HG02884 (cell line): ENCODE results near the gene MALRD1.

Experiments
- ATAC-seq: cut with Tn5 transposase; IDR thresholded peaks from one replicate; pipeline ENCODE4 v1.9.1; 2021; ENCODE audit warnings: mild to moderate bottlenecking, moderate library complexity; ENCODE audit not compliant: unreplicated experiment

Gene MALRD1

GRCh38 chr10:19048489-19048888 lies at the start of gene MALRD1:
Gene MALRD1, plus strand, starts transcription at chr10:19048801. Its CDS starts 138 bp downstream, at chr10:19048939.
- no peak for ATAC-seq

DNA sequence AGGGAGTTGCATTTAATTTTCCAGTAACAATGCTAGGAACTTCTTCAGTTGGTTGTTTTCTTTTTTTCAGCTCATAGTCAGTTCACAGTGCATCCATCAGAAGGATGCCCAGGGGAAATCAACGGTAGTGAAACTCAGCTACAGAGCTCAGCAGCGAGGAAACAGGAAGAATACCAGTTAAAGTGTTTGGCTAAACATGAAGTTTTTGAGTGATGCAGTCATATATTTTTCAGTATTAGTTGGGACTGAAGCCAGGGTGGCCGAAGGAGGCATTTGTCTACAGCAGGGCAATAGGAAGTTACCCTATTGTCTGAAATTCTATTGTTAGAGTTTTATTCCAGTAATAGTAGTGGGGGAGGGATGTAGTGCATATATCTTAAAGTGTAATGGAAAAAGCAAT lies 45.3 kb upstream of the MALRD1 start:
- no peak for ATAC-seq

GRCh38 chr10:19012111-19012510 lies 36.5 kb upstream of the MALRD1 start:
- ATAC-seq = no peak

DNA sequence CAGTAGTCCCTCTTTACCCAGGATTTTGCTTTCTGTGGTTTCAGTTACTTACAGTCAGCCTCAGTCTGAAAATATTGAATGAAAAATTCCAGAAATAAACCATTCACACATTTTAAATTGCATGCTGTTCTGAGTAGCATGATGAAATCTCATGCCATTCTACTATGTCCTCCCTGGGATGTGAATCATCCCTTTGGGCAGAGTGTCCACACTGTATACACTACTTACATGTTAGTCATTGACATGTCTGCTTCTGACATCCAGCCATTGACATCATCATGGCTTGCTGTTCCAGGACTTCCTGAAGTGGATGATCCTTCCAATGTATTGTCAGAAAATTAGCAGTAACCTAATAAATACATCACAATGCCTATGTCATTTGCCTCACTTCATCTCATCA lies 34.6 kb upstream of the MALRD1 start:
- no peak for ATAC-seq

GRCh38 chr10:19014498-19014897 lies 34.1 kb upstream of the MALRD1 start:
- ATAC-seq = no peak

GRCh38 chr10:19017116-19017890 lies 31.3 kb upstream of the MALRD1 start:
- ATAC-seq = no peak

- no peak for ATAC-seq
Observed at GRCh38 chr10:19021162-19021561, 27.4 kb upstream of the MALRD1 start.

DNA sequence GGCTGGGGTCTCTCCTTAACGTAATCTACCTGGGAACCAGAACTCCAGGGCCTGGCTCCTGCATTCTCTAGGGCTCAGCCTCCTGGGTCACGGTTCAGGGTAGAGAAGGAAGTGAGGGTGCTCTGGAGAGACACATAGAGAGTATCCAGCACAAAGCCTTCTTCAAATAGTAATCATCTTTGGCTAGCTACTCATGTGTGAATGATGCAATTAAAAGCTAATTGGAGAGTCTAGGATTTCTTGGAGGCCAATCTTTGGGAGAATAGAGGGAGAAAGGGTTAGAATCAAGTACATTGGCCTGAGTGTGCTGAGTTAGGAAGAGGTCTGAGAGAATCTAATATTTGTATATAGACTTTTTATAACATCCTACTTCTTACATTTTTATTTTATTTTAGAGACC lies 24.0 kb upstream of the MALRD1 start:
- no peak for ATAC-seq

DNA sequence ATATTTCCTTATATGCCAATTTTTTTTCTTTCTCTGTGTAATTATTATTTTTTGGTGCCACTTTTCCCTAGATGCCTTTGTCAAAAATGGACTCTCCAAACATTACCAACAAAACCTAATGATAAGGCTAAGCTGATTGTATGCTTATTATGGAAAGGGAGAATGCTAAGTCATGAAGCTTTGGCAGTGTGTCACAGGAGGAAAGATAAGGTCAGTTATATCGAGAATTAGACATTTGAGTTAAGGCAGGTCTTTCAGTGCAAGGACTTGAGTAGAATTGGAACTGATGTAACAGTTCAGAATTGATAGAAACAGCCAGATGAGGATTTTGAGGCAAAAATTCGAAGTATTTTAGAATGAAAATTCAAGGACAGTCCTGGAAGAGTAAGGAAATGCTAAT lies 16.8 kb upstream of the MALRD1 start:
- ATAC-seq = no peak

DNA sequence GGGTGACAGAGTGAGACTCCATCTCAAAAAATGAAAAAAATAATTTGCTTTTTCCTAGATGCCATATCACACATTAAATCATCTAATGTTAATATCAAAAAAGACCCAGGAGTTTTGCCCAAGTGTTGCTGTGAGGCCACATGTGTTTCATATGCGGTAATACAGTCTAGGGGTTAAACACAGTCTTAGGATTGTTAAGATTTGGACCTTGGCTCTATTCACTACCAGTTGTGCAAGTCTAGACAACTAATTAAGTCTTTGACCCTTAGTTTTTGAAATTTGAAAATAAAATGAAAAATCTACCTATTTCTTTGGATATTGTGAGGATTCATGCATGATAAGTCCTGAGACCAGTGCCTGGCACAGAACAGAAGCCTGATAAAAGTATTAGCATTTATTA lies 14.9 kb upstream of the MALRD1 start:
- ATAC-seq = no peak

DNA sequence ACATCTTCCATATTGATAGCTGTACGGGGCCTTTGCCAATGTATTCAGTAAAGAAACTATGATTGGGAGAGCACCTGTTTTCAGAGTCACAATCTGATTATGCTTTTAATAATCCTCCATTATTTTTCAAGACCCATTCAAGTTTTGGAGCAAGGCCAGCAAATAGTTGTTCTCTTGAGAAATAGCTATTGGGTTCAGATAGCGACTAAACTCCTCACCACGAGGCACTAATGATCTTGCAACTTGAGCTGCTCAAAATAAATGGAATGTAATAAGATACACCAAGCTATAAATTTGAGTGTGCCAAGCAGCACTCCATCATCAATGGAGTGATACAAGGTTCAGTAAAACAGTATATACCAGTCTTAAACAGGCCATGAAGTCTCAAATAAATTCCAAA lies 7.4 kb upstream of the MALRD1 start:
- ATAC-seq = no peak

DNA sequence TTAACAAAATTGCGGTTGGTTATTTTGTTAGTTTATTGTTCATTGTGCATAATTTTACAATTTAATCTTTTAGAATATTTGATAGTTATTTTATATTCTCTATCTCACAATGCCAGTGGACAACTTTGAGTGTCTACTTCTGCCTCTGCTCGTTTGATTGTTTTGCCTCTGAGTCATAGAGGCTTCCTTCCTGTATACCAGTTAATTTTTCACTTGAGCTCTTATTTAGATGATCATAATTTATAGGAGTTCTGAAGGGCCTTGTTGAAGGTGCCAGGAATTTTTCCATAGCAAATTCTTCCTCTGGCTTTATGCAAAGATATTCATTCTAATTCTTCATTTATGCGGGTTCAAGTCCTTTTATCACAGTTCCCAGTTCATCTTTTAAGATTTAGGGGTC lies 5.2 kb upstream of the MALRD1 start:
- no peak for ATAC-seq

- ATAC-seq = no peak
Observed at GRCh38 chr10:19046679-19047078, 1.9 kb upstream of the MALRD1 start.

DNA sequence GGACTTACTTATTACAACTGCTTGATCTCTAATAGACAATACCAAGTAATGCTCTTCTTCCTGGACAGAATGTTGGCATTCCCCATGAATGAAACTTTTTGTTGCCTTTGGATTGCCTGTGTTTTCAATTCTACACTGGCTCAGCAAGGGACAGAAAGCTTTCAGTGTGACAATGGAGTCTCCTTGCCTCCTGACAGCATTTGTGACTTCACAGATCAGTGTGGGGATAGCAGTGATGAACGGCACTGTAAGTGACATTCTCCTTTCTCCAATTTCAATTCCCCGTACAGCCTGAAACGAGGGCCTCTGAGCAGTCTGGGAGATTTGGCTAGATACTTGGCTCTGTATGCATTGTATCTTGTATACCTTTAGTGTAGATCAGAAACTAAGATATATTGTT lies 290 bp downstream of the MALRD1 start:
- no peak for ATAC-seq

DNA sequence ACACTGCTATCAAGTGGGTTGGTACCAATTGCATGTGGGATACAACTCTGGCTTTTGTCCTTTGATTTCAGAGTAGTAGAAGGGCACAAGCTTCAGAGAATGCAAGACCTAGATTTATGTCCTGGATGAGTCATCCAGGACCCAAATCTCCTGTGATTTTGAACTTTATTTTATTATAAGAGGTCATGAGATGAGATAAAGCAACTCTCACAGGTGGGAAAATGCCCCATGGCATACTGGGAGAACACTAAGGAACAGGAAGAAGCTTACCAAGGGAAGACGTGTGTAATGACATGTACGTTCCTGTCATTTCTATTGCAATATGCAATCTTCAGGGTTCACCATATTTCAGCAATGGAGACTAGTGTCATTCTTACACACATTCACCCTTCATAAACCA lies 966 bp downstream of the MALRD1 start:
- ATAC-seq = no peak

GRCh38 chr10:19054289-19054835 lies 5.8 kb downstream of the MALRD1 start:
- ATAC-seq = no peak

DNA sequence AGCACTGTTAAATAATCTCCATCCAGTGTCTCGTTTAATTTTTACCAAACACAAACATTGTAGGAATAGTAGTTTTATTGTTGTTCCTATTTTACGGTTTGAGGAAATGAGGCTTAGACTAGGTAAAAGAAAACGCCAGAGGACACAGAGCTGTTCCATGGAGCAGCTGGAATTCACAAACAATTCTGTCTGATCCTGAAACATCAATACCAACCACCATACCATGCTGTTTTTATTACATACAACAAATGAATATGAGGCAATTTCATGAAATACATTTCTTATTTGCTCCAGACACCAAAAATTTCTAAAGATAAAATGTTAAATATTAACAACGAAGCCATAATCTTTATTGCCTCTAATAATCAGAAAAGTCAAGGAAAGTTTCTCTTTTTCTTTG lies 9.4 kb downstream of the MALRD1 start:
- ATAC-seq = no peak

DNA sequence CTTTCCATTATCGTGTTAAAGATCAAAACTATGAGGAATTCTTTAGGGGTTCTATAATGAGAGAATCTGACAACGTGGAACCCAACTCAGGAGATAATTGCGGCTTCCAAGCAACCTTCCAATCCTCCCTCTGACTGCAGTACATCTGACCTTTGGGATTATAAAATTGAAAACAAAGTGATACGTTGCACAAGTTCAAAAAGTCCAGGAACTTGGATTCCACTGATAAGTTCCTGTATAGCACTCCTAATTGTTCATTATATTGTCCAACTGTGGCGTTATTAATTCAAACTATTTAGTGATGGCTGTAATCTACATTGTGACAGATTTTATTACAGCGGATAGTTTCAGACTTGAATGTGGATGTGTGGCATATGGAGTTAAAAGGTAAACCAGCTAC lies 15.4 kb downstream of the MALRD1 start:
- ATAC-seq = no peak

GRCh38 chr10:19071946-19072345 lies 23.3 kb downstream of the MALRD1 start:
- ATAC-seq = no peak

DNA sequence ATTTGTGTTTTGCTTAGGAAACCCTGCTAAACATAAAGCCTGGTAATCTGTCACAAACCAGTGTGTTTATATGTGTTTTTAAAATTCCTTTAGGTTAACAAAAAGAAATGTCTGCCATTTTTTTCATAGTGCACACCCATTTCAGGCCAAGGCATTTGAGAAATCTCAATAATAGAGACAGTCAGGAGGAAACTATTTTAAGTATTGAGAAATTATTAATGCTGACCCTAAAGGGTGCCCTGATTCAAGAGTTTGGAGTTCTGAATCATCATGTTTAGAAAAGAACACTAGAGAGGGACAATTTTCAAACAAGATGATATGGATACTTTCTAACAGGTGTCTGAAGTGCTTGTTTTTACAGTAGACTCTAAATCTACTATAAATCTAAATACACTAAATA lies 28.7 kb downstream of the MALRD1 start:
- no peak for ATAC-seq

GRCh38 chr10:19096501-19097073 lies 48.0 kb downstream of the MALRD1 start:
- ATAC-seq = no peak

GRCh38 chr10:19097151-19097550 lies 48.5 kb downstream of the MALRD1 start:
- no peak for ATAC-seq

- ATAC-seq = no peak
Observed at GRCh38 chr10:19098803-19099202, 50.2 kb downstream of the MALRD1 start.
